BLaER1 treated with 17β-estradiol and CSF1 and Interleukin-3, amounts not matched to agents 10 nM and 100 nM (cell line): Measurements from ENCODE around the gene ZC3H12C.

Source experiments
- H3K27ac ChIP-seq, 11 experiments: shearing (Covaris generic); formaldehyde crosslinking; 2 replicates each; pipeline ENCODE4 v1.8.1; 2022
- H3K27me3 ChIP-seq, 11 experiments: shearing (Covaris generic); formaldehyde crosslinking; 2 replicates each; pipeline ENCODE4 v1.8.1; 2022
- H3K36me3 ChIP-seq, 11 experiments: shearing (Covaris generic); formaldehyde crosslinking; 2 replicates each; pipeline ENCODE4 v1.8.1; 2022
- H3K4me1 ChIP-seq, 10 experiments: shearing (Covaris generic); formaldehyde crosslinking; 2 replicates each; pipeline ENCODE4 v1.8.1; 2022
- H3K4me2 ChIP-seq, 11 experiments: shearing (Covaris generic); formaldehyde crosslinking; 2 replicates each; pipeline ENCODE4 v1.8.1; 2022
- H3K4me3 ChIP-seq, 10 experiments: shearing (Covaris generic); formaldehyde crosslinking; 2 replicates each; pipeline ENCODE4 v1.8.1; 2022
- H3K9ac ChIP-seq, 11 experiments: shearing (Covaris generic); formaldehyde crosslinking; 2 replicates each; pipeline ENCODE4 v1.8.1; 2022
- H3K9me3 ChIP-seq, 11 experiments: shearing (Covaris generic); formaldehyde crosslinking; replicated peaks in 1 of 11; 2 replicates each; pipeline ENCODE4 v1.8.1; 2022
- H4K20me1 ChIP-seq, 11 experiments: shearing (Covaris generic); formaldehyde crosslinking; 2 replicates each; pipeline ENCODE4 v1.8.1; 2022
- Cebpa-rat ChIP-seq, 11 experiments: shearing (Covaris generic); IDR thresholded peaks; 2 replicates each; pipeline ENCODE4 v1.8.1; 2022

ZC3H12C gene

GRCh38 chr11:110217223-110217877 lies 124.2 kb downstream of the ZC3H12C start:
- Histone ChIP-seq H3K27me3 (no peaks in the 10 kb centered on the region), H3K36me3 (peaks cover 0 to 5% (median 0%) of the 10 kb centered on the region in 11 experiments; a peak in 2 of 22 replicates), H3K4me2 (no peak overlapping the region), H3K4me1 (no peaks in the 10 kb centered on the region), H3K4me3 (no peak overlapping the region), H3K9me3 (no peaks in the 10 kb centered on the region), H3K27ac (no peak overlapping the region), H3K9ac (no peak overlapping the region), H4K20me1 (no peaks in the 10 kb centered on the region)
- no peak for TF ChIP-seq Cebpa-rat (IDR thresholded peaks at IDR 0.05)

GRCh38 chr11:110217936-110218335 lies 124.7 kb downstream of the ZC3H12C start:
- H3K27me3 ChIP-seq: no peaks in the 10 kb centered on the region
- peaks cover 0 to 5% (median 0%) of the 10 kb centered on the region in 11 experiments; a peak in 2 of 22 replicates for H3K36me3 ChIP-seq
- TF ChIP-seq Cebpa-rat (IDR thresholded peaks at IDR 0.05): no peak
- H3K4me3 ChIP-seq: no peak overlapping the region
- H3K4me1 ChIP-seq: no peaks in the 10 kb centered on the region
- no peak overlapping the region for H3K27ac ChIP-seq
- no peak overlapping the region for H3K4me2 ChIP-seq
- H4K20me1 ChIP-seq: no peaks in the 10 kb centered on the region
- no peak overlapping the region for H3K9ac ChIP-seq
- H3K9me3 ChIP-seq: 0 out of 22 replicates have a peak, but pooled peaks cover 0 to 4% (median 0%) of the 10 kb centered on the region in 11 experiments

- H3K27me3 ChIP-seq: no peaks in the 10 kb centered on the region
- H3K27ac ChIP-seq: no peak overlapping the region
- peaks cover 0 to 9% (median under 1%) of the 10 kb centered on the region in 11 experiments; a peak in 5 of 22 replicates for H3K9me3 ChIP-seq
- no peaks in the 10 kb centered on the region for H4K20me1 ChIP-seq
- H3K4me3 ChIP-seq: no peak overlapping the region
- peaks cover 0 to 13% (median 6%) of the 10 kb centered on the region in 11 experiments; a peak in 13 of 22 replicates for H3K36me3 ChIP-seq
- H3K4me2 ChIP-seq: no peak overlapping the region
- no peak for TF ChIP-seq Cebpa-rat (IDR thresholded peaks at IDR 0.05)
- no peaks in the 10 kb centered on the region for H3K4me1 ChIP-seq
- H3K9ac ChIP-seq: no peak overlapping the region
These were observed 126.0 kb downstream of the ZC3H12C start for GRCh38 chr11:110219006-110219785.
